HepG2 (cell line): ENCODE measurements around the gene ZNF503. TPM values are rescaled to one million over a fixed set of nuclear protein-coding genes. Genes with fewer than 3 reads are reported as not detected.

ENCODE experiments used
- ATAC-seq: fragments of 200-7000 bp; cut with Tn5 transposase; 3 replicates; pipeline ENCODE4 v1.9.1; 2020; ENCODE audit warnings: mild to moderate bottlenecking, moderate library complexity
- BruUV-seq: library from RNA; stranded (reverse); fragments of 400-500 nt; replicated peaks from 2 replicates; lab custom pipeline; 2021; lab: Mats Ljungman, UMichigan
- CTCF ChIA-PET: fragments of 300-600 bp; formaldehyde crosslinking; extraction: SDS; loops from one replicate; lab custom pipeline; 2021; ENCODE audit warnings: low total read pairs, inconsistent platforms, low intra/inter-chr PET ratio; lab: Yijun Ruan, JAX
- POLR2A ChIA-PET: fragments of 350-600 bp; sonication (Branson Sonifier 250); formaldehyde crosslinking; loops from one replicate; lab custom pipeline; 2020; ENCODE audit warnings: antibody characterized with exemption, inconsistent platforms; lab: Yijun Ruan, JAX
- DNase-seq: peaks from one replicate; pipeline ENCODE4 v3.0.0-alpha.2; 2015; ENCODE audit warnings: low spot score
- FAIRE-seq: peaks from 3 replicates; lab custom pipeline; 2011; peaks lifted over from hg19 to GRCh38; lab: Jason Lieb, UNC
- H2AFZ ChIP-seq: one replicate; pipeline ENCODE4 v1.6.1; 2011; ENCODE audit warnings: low read length, inconsistent platforms
- H3K27ac ChIP-seq: fragments of 300-600 bp; 3 replicates; pipeline ENCODE4 v1.8.0; 2011; ENCODE audit warnings: mixed run types, mild to moderate bottlenecking, mixed read lengths, low read length, inconsistent platforms; ENCODE audit not compliant: insufficient read depth; ENCODE audit errors: extremely low read length
- H3K27me3 ChIP-seq, 2 experiments: fragments of 200-600 bp in 1 of 2; 2 replicates in 1 of 2; 3 replicates in 1 of 2; pipeline versions ENCODE4 v1.6.0 to v1.8.0; 2011; ENCODE audit warnings: low read length in 2 of 2, mild to moderate bottlenecking in 2 of 2, moderate library complexity in 2 of 2, inconsistent platforms in 1 of 2; ENCODE audit not compliant: insufficient read depth in 2 of 2, control insufficient read depth in 1 of 2
- H3K36me3 ChIP-seq, 2 experiments: fragments of 200-600 bp in 1 of 2; replicated peaks in 1 of 2; 2 replicates in 1 of 2; 3 replicates in 1 of 2; pipeline versions ENCODE4 v1.5.1 to v1.8.0; 2011; ENCODE audit warnings: low read length in 2 of 2, inconsistent platforms in 1 of 2; ENCODE audit not compliant: insufficient read depth in 2 of 2, control insufficient read depth in 1 of 2
- H3K4me1 ChIP-seq: 2 replicates; pipeline ENCODE4 v1.5.1; 2012; ENCODE audit warnings: low read length, inconsistent platforms; ENCODE audit not compliant: insufficient read depth
- H3K4me2 ChIP-seq: 2 replicates; pipeline ENCODE4 v1.6.0; 2011; ENCODE audit warnings: low read depth, low read length, inconsistent platforms
- H3K4me3 ChIP-seq, 3 experiments: fragments of 200-600 bp in 1 of 3; sonication (generic), shearing (Covaris generic) in 1 of 3; replicated peaks in 1 of 3; 2 replicates each; pipeline ENCODE4 v1.5.1; 2011 to 2016; ENCODE audit warnings: low read length in 3 of 3, inconsistent platforms in 2 of 3, low read depth in 2 of 3, mild to moderate bottlenecking in 2 of 3, control low read depth in 1 of 3, mixed read lengths in 1 of 3; ENCODE audit not compliant: insufficient read depth in 1 of 3
- H3K79me2 ChIP-seq: one replicate; pipeline ENCODE4 v1.6.1; 2011; ENCODE audit warnings: low read length, inconsistent platforms; ENCODE audit not compliant: insufficient read depth
- H3K9ac ChIP-seq: 2 replicates; pipeline ENCODE4 v1.6.0; 2011; ENCODE audit warnings: mild to moderate bottlenecking, low read depth, low read length, inconsistent platforms; ENCODE audit not compliant: insufficient read depth
- H3K9me3 ChIP-seq: 2 replicates; pipeline ENCODE4 v1.5.1; 2012; ENCODE audit warnings: mild to moderate bottlenecking, low read length
- H4K20me1 ChIP-seq: 2 replicates; pipeline ENCODE4 v1.6.0; 2011; ENCODE audit warnings: inconsistent platforms, mild to moderate bottlenecking, low read length, moderate library complexity; ENCODE audit not compliant: insufficient read depth
- EEA1 ChIP-seq: sonication (generic); formaldehyde crosslinking; IDR thresholded peaks from 2 replicates; pipeline ENCODE4 v1.5.1; 2020; ENCODE audit warnings: mild to moderate bottlenecking, missing genetic modification reagents, borderline replicate concordance
- POLR2AphosphoS5 ChIP-seq: IDR thresholded peaks from 2 replicates; pipeline ENCODE4 v1.6.1; 2012; ENCODE audit warnings: low read depth, low read length
- POLR2G ChIP-seq: fragments of 200-400 bp; formaldehyde crosslinking; IDR thresholded peaks from 2 replicates; pipeline ENCODE4 v1.6.1; 2018; ENCODE audit warnings: mild to moderate bottlenecking, low read depth, low read length, moderate library complexity
- RBFOX2 ChIP-seq: fragments of 200-400 bp; formaldehyde crosslinking; IDR thresholded peaks from 2 replicates; pipeline ENCODE4 v1.6.1; 2017; ENCODE audit warnings: low read depth, mild to moderate bottlenecking, low read length
- RBM22 ChIP-seq: fragments of 200-400 bp; formaldehyde crosslinking; optimal IDR thresholded peaks from 2 replicates; pipeline ENCODE3; 2017; ENCODE audit warnings: mild to moderate bottlenecking, low read length, moderate library complexity
- SMAD3 ChIP-seq: sonication (generic); formaldehyde crosslinking; IDR thresholded peaks from 2 replicates; pipeline ENCODE4 v1.4.0; 2020; ENCODE audit warnings: missing genetic modification reagents
- ZC3H13 ChIP-seq: sonication (generic); formaldehyde crosslinking; IDR thresholded peaks from 2 replicates; pipeline ENCODE4 v1.8.1; 2023; ENCODE audit warnings: mild to moderate bottlenecking, missing genetic modification reagents, moderate library complexity
- ZNF225 ChIP-seq: sonication (generic); formaldehyde crosslinking; IDR thresholded peaks from 2 replicates; pipeline ENCODE4 v1.4.0; 2020; ENCODE audit warnings: mild to moderate bottlenecking, missing genetic modification reagents
- ZSCAN20 ChIP-seq: sonication (generic); formaldehyde crosslinking; IDR thresholded peaks from 2 replicates; pipeline ENCODE4 v1.4.0; 2020; ENCODE audit warnings: missing genetic modification reagents, mild to moderate bottlenecking, borderline replicate concordance
- ZSCAN31 ChIP-seq: sonication (generic); formaldehyde crosslinking; IDR thresholded peaks from 2 replicates; pipeline ENCODE4 v1.5.0; 2020; ENCODE audit warnings: low read depth, mild to moderate bottlenecking, missing genetic modification reagents
- WGBS: methylation state at CpG from one replicate; pipeline ENCODE4 v1.1.6; 2017; ENCODE audit warnings: low lambda C conversion rate; 5-methylcytosine and 5-hydroxymethylcytosine counted together
- in situ Hi-C: cut with HindIII; loops from 2 replicates; pipeline ENCODE4 v1.10.0; 2017; ENCODE audit warnings: low pct_unique_long_range_greater_than_20kb; ENCODE audit not compliant: extremely low pct_ligation_motif_present
- intact Hi-C: fragments of 100-400 bp; cut with micrococcal nuclease; formaldehyde crosslinking; loops from one replicate; pipeline ENCODE4 v1.10.0; 2022; ENCODE audit not compliant: unreplicated experiment
- polyA plus RNA-seq, 8 experiments: library from polyadenylated mRNA; depleted of rRNA in 3 of 8; stranded (reverse) in 7 of 8; unstranded in 1 of 8; fragments of >200 nt; fragmentation: Illumina TruSeq in 4 of 8; extraction: Trizol in 4 of 8; gene quantifications; 2 replicates each; pipeline versions ENCODE4 v1.2.1 to v1.2.3, GENCODE V29; 2011 to 2016; ENCODE audit warnings: low read depth in 4 of 8, missing spikeins in 1 of 8, mixed read lengths in 1 of 8; ENCODE audit not compliant: insufficient read depth in 1 of 8
- total RNA-seq, 5 experiments: library from RNA; depleted of rRNA; stranded (reverse); fragments of >200 nt; fragmentation: Illumina TruSeq; extraction: Trizol; gene quantifications; 2 replicates each; pipeline ENCODE4 v1.2.3, GENCODE V29; 2016; ENCODE audit warnings: low read depth in 1 of 5
- TF ChIP-seq, protein P1 (sequence below): sonication (generic); formaldehyde crosslinking; IDR thresholded peaks from 2 replicates; pipeline ENCODE4 v1.4.0; 2020; ENCODE audit warnings: missing genetic modification reagents
- TF ChIP-seq, protein P2 (sequence below): IDR thresholded peaks from 2 replicates; pipeline ENCODE4 v1.6.1; 2016; ENCODE audit warnings: missing compliant biosample characterization, missing genetic modification reagents, borderline replicate concordance
- TF ChIP-seq, protein P3 (sequence below): sonication (generic); formaldehyde crosslinking; IDR thresholded peaks from 2 replicates; pipeline ENCODE4 v1.5.0; 2020; ENCODE audit warnings: missing genetic modification reagents, mild to moderate bottlenecking, borderline replicate concordance

ZNF503 gene
- total and polyA plus RNA-seq, 2 of the 13 experiments (the other 11 are each of a cell fraction or from before 2014, with no cell fraction given), result 2.7 to 8.3 TPM

DNA sequence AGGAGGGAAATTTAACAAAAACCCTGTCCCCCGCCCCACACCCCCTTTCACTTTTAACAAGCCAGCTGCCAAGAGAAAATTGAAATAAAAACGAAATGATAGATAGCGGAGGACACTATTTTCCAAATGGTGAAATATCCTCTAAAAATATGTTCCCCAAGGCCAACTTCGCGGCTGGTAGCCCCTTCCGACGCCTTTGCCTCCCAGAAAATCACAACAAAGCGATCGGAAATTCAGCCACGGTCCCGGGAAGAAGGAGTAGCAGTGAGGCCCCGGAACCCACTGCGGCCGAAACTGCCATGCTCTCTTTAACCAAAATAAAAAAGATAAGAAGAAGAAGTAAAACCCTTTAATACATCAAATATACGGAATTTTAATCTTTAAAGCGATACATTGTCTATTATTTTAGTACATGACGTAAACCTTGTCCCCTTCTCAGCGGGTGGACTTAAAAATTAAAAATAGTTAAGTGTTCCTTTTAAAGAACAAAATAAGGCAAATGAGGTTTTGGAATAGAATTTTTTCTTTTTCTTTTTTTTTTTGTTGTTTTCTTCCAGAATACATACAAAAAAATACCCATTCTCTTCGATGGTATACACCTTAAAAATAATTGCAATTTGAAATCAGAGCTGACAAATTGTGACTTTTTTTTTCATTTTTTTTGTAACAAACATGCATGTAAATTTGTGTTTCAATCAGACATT lies 3.9 kb downstream of the ZNF503 start:
- peak; percentile 55 for TF ChIP-seq POLR2AphosphoS5
- TF ChIP-seq, protein P1, sequence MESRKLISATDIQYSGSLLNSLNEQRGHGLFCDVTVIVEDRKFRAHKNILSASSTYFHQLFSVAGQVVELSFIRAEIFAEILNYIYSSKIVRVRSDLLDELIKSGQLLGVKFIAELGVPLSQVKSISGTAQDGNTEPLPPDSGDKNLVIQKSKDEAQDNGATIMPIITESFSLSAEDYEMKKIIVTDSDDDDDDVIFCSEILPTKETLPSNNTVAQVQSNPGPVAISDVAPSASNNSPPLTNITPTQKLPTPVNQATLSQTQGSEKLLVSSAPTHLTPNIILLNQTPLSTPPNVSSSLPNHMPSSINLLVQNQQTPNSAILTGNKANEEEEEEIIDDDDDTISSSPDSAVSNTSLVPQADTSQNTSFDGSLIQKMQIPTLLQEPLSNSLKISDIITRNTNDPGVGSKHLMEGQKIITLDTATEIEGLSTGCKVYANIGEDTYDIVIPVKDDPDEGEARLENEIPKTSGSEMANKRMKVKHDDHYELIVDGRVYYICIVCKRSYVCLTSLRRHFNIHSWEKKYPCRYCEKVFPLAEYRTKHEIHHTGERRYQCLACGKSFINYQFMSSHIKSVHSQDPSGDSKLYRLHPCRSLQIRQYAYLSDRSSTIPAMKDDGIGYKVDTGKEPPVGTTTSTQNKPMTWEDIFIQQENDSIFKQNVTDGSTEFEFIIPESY (CRISPR knock-in tag), result 0 out of 2 replicates have a peak, but pooled peaks have one; percentile 31
- no peak for TF ChIP-seq ZSCAN31
- peak; percentile 21 for TF ChIP-seq ZC3H13
- TF ChIP-seq RBM22, result peak; percentile 90
- TF ChIP-seq, protein P2, sequence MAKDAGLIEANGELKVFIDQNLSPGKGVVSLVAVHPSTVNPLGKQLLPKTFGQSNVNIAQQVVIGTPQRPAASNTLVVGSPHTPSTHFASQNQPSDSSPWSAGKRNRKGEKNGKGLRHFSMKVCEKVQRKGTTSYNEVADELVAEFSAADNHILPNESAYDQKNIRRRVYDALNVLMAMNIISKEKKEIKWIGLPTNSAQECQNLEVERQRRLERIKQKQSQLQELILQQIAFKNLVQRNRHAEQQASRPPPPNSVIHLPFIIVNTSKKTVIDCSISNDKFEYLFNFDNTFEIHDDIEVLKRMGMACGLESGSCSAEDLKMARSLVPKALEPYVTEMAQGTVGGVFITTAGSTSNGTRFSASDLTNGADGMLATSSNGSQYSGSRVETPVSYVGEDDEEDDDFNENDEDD, result no peak
- no peak for TF ChIP-seq SMAD3
- no peak for TF ChIP-seq ZNF225
- TF ChIP-seq, protein P3, sequence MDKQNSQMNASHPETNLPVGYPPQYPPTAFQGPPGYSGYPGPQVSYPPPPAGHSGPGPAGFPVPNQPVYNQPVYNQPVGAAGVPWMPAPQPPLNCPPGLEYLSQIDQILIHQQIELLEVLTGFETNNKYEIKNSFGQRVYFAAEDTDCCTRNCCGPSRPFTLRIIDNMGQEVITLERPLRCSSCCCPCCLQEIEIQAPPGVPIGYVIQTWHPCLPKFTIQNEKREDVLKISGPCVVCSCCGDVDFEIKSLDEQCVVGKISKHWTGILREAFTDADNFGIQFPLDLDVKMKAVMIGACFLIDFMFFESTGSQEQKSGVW, result no peak
- peak; percentile 0; the same call in 1 of the 2 replicates for TF ChIP-seq RBFOX2
- TF ChIP-seq EEA1, result no peak
- no peak for TF ChIP-seq ZSCAN20
- TF ChIP-seq POLR2G, result peak; percentile 46
- Histone ChIP-seq H3K4me1 (peaks cover 15% of the 10 kb centered on the region), H2AFZ (no peak overlapping the region), H3K4me3 (no peak overlapping the region), H3K9ac (no peak overlapping the region), H3K36me3 (peaks cover 5 to 21% of the 10 kb centered on the region in 2 experiments; a peak in 2 of 5 replicates), H3K79me2 (peaks cover 34% of the 10 kb centered on the region), H3K9me3 (no peaks in the 10 kb centered on the region), H3K27ac (no peak overlapping the region), H4K20me1 (peaks cover 28% of the 10 kb centered on the region; the same call in 1 of the 2 replicates), H3K4me2 (no peak overlapping the region), H3K27me3 (no peaks in the 10 kb centered on the region; a peak in 1 of 5 replicates)
- no peak for DNase-seq
- 95% methylated on average over 19 of the region's 19 CpGs for WGBS
- no peak for FAIRE-seq
- in situ Hi-C loops, result loop anchor here (10.0 kb wide), 1 partner anchor 637 kb away; no protein-coding TSS in a partner anchor
- intact Hi-C loops, result no loop called here
- ATAC-seq, result no peak
- ChIA-PET POLR2A (interaction anchor here (1.6 kb wide), 1 partner anchor 636 kb away, joined by 4 read pairs; no protein-coding TSS in a partner anchor), CTCF (no interaction called here)
- no TSS peak for BruUV-seq
